Erythroblast (primary cell): ENCODE data around the gene CTBP2.

Experiments used
- GATA1 ChIP-seq: IDR thresholded peaks from 2 replicates; pipeline ENCODE4 v1.6.1; 2011; ENCODE audit warnings: low read depth, mild to moderate bottlenecking, control low read depth, low read length, moderate library complexity
- POLR2A ChIP-seq: IDR thresholded peaks from 2 replicates; pipeline ENCODE4 v1.6.1; 2011; ENCODE audit warnings: mild to moderate bottlenecking, low read length

DNA sequence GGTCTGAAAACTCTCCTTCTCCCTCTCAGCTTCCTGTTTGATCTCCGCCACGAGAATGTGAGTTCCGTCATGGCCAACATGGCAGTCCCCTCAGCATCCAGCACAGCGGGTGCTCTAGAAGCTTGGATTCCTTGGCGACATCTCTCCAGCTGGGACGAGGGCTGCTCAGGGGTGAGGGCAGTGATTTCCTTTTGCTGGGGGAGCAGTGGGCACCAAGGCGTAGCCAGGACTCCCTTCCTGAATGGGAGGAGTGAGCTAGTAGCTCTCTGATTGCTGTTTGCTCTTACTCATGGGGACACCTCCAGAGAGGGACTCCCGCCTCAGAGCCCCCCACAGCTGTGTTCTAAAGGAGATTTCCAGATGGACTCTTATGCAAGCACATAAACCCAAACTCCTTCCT is 28.8 kb upstream of the CTBP2 start:
- TF ChIP-seq POLR2A (no peak), GATA1 (no peak)
